ENCODE data around the gene MANEAL. TPM values are rescaled to one million over a fixed set of nuclear protein-coding genes. Genes with fewer than 3 reads are reported as not detected.

The MANEAL gene
- total and polyA plus RNA-seq, 8 donors, result 4.3 to 11.2 (median 5.4) TPM

DNA sequence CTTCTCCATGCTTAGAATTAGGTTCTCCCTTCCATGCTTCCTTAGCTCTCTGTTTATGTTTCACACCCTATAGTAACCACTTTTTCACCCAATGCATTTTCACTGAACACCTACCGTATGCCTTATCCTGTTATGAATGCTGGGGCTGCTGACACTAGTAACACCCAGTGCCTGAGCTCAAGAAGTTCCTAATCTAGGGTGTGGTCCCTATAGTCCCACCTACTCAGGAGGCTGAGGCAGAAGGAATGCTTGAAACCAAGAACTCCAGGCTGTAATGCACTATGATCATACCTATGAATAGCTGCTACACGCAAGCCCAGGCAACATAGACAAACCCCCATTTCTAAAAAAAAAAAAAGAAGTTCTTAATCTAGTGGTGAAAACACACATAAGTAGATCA is 34.2 kb upstream of the MANEAL start:
- no peaks in the 10 kb centered on the region for H3K36me3 ChIP-seq
- DNase-seq (no peak), ATAC-seq (no peak)
- peaks cover 6 to 97% of the 10 kb centered on the region in 2 donors for H3K27me3 ChIP-seq
- H3K4me1 ChIP-seq, result no peaks in the 10 kb centered on the region
- TF ChIP-seq CTCF (IDR thresholded peaks at IDR 0.05), result no peak
- H3K27ac ChIP-seq, result no peak overlapping the region
- H3K9me3 ChIP-seq, result no peaks in the 10 kb centered on the region
- no peak overlapping the region for H3K4me3 ChIP-seq
- intact Hi-C loops (cut with DNase I), result no loop called here

- H3K4me3 ChIP-seq, result no peak overlapping the region
- DNase-seq (peak in 1 of 4 donors; percentile 79), ATAC-seq (no peak)
- no peak overlapping the region for H3K27ac ChIP-seq
- intact Hi-C loops (cut with DNase I), result no loop called here
- H3K4me1 ChIP-seq, result no peaks in the 10 kb centered on the region
- peaks cover 24 to 97% of the 10 kb centered on the region in 2 donors for H3K27me3 ChIP-seq
- no peaks in the 10 kb centered on the region for H3K9me3 ChIP-seq
- TF ChIP-seq CTCF (IDR thresholded peaks at IDR 0.05), result no peak
- no peaks in the 10 kb centered on the region for H3K36me3 ChIP-seq
These were observed 32.1 kb upstream of the MANEAL start for GRCh38 chr1:37761416-37762095.

- TF ChIP-seq CTCF (IDR thresholded peaks at IDR 0.05), result no peak
- Histone ChIP-seq H3K27me3 (peaks cover 26 to 97% of the 10 kb centered on the region in 2 donors), H3K36me3 (no peaks in the 10 kb centered on the region), H3K4me3 (no peak overlapping the region), H3K27ac (no peak overlapping the region), H3K9me3 (no peaks in the 10 kb centered on the region), H3K4me1 (no peaks in the 10 kb centered on the region)
- DNase-seq (no peak), ATAC-seq (no peak)
- intact Hi-C loops (cut with DNase I), result no loop called here
These were observed 31.1 kb upstream of the MANEAL start for GRCh38 chr1:37762516-37762915.

GRCh38 chr1:37763791-37764413 is 29.7 kb upstream of the MANEAL start:
- no peak for TF ChIP-seq CTCF (IDR thresholded peaks at IDR 0.05)
- intact Hi-C loops (cut with DNase I), result no loop called here
- no peaks in the 10 kb centered on the region for H3K4me1 ChIP-seq
- no peaks in the 10 kb centered on the region for H3K36me3 ChIP-seq
- no peak overlapping the region for H3K27ac ChIP-seq
- H3K9me3 ChIP-seq, result no peaks in the 10 kb centered on the region
- peaks cover 26 to 99% of the 10 kb centered on the region in 2 donors for H3K27me3 ChIP-seq
- H3K4me3 ChIP-seq, result no peak overlapping the region
- ATAC-seq (no peak), DNase-seq (no peak)

GRCh38 chr1:37764414-37764825 is 29.2 kb upstream of the MANEAL start:
- TF ChIP-seq CTCF (IDR thresholded peaks at IDR 0.05), result no peak
- Histone ChIP-seq H3K27me3 (peaks cover 26 to 99% of the 10 kb centered on the region in 2 donors), H3K9me3 (no peaks in the 10 kb centered on the region), H3K36me3 (no peaks in the 10 kb centered on the region), H3K27ac (no peak overlapping the region), H3K4me3 (no peak overlapping the region), H3K4me1 (no peaks in the 10 kb centered on the region)
- peak; percentile 79 for ATAC-seq
- intact Hi-C loops (cut with DNase I), result no loop called here
- DNase-seq, result peak; percentile 43 to 78 (median 60)
